ENCODE measurements around the gene PDZRN3. TPM values are rescaled to one million over a fixed set of nuclear protein-coding genes. Genes with fewer than 3 reads are reported as not detected.

PDZRN3 gene
- polyA plus RNA-seq, 1 of the 3 experiments (the other 2 are of a cell fraction): 10.3 TPM

- Histone ChIP-seq H3K36me3 (replicated peaks in 1 of 2; ENCODE audit: control insufficient read depth in 1 of 2, insufficient read depth in 2 of 2, low read length in 1 of 2) (peaks cover 12 to 13% of the 10 kb centered on the region in 2 experiments), H3K4me2 (peak overlapping the region; percentile 63), H3K9me2 (no peaks in the 10 kb centered on the region), H3K27ac (ENCODE audit: low read depth in 2 of 2, low read length in 1 of 2) (peak overlapping the region; percentile 88 to 93), H3K4me1 (ENCODE audit: control insufficient read depth in 1 of 2, insufficient read depth in 2 of 2, low read depth in 1 of 2, low read length in 1 of 2) (peaks cover 40 to 47% of the 10 kb centered on the region in 2 experiments), H2AFZ (ENCODE audit: low read depth) (no peak overlapping the region), H3K9me3 (no peaks in the 10 kb centered on the region), H3K9ac (peak overlapping the region; percentile 3; the same call in 1 of the 2 replicates), H3K27me3 (ENCODE audit: insufficient read depth) (no peaks in the 10 kb centered on the region), H4K20me1 (ENCODE audit: insufficient read depth) (no peaks in the 10 kb centered on the region), H3F3A (replicated peaks; ENCODE audit: insufficient read depth) (peaks cover 47% of the 10 kb centered on the region), H3K4me3 (ENCODE audit: low read depth in 2 of 2, low read length in 1 of 2) (no peak overlapping the region), H3K79me2 (ENCODE audit: insufficient read depth) (peaks cover 65% of the 10 kb centered on the region)
- DNase-seq: no peak
- 52% methylated on average over 3 of the region's 3 CpGs for WGBS (ENCODE audit: low lambda C conversion rate)
- TF ChIP-seq NFIC (IDR thresholded peaks at IDR 0.05; ENCODE audit: borderline replicate concordance) (peak; percentile 60; the same call in 1 of the 2 replicates), PBX3 (IDR thresholded peaks at IDR 0.05) (peak; percentile 88), USF1 (IDR thresholded peaks at IDR 0.05; ENCODE audit: borderline replicate concordance, low read depth) (no peak), GABPA (IDR thresholded peaks at IDR 0.05; ENCODE audit: low read depth) (no peak), SIN3A (IDR thresholded peaks at IDR 0.05; ENCODE audit: borderline replicate concordance, low read depth, low read length) (no peak), JUND (IDR thresholded peaks at IDR 0.05) (peak; percentile 46), NRF1 (IDR thresholded peaks at IDR 0.05; ENCODE audit: low read depth, low read length) (no peak), TEAD4 (IDR thresholded peaks at IDR 0.05; ENCODE audit: borderline replicate concordance, insufficient read depth) (peak; percentile 47; the same call in 1 of the 2 replicates), RFX5 (IDR thresholded peaks at IDR 0.05; ENCODE audit: low read length) (no peak), SMC3 (IDR thresholded peaks at IDR 0.05; ENCODE audit: low read depth, low read length) (no peak), TCF12 (IDR thresholded peaks at IDR 0.05) (peak; percentile 77), FOXJ3 (CRISPR knock-in tag; IDR thresholded peaks at IDR 0.05) (no peak), EP300 (IDR thresholded peaks at IDR 0.05; ENCODE audit: borderline replicate concordance in 1 of 2, low read depth in 1 of 2, low read length in 1 of 2) (peak in 1 of 2 experiments; percentile 71; a peak in 1 of 4 replicates), POLR2AphosphoS5 (IDR thresholded peaks at IDR 0.05; ENCODE audit: low read depth, low read length) (0 out of 2 replicates have a peak, but pooled peaks have one; percentile 25), MXI1 (IDR thresholded peaks at IDR 0.05; ENCODE audit: low read depth, low read length) (no peak), ELF1 (IDR thresholded peaks at IDR 0.05) (no peak)
- POLR2A ChIA-PET: interaction anchor here (0.5 kb wide), 1 partner anchor 20 kb away, joined by 3 read pairs; no protein-coding TSS in a partner anchor
- CTCF ChIA-PET: interaction anchor here (1.1 to 1.4 kb wide), 2 partner anchors 14 to 162 kb away, joined by 3 to 4 read pairs; no protein-coding TSS in a partner anchor
Measured at GRCh38 chr3:73604451-73604850, 20.3 kb downstream of the PDZRN3 start.

- Histone ChIP-seq H3K4me1 (ENCODE audit: control insufficient read depth in 1 of 2, insufficient read depth in 2 of 2, low read depth in 1 of 2, low read length in 1 of 2) (peaks cover 39 to 47% of the 10 kb centered on the region in 2 experiments), H4K20me1 (ENCODE audit: insufficient read depth) (no peaks in the 10 kb centered on the region), H3K9me3 (no peaks in the 10 kb centered on the region), H3K27ac (ENCODE audit: low read depth in 2 of 2, low read length in 1 of 2) (peak overlapping the region; percentile 88 to 93), H3K4me3 (ENCODE audit: low read depth in 2 of 2, low read length in 1 of 2) (no peak overlapping the region), H2AFZ (ENCODE audit: low read depth) (no peak overlapping the region), H3K4me2 (peak overlapping the region; percentile 63), H3K27me3 (ENCODE audit: insufficient read depth) (no peaks in the 10 kb centered on the region), H3K9ac (peak overlapping the region; percentile 3; the same call in 1 of the 2 replicates), H3K9me2 (no peaks in the 10 kb centered on the region), H3F3A (replicated peaks; ENCODE audit: insufficient read depth) (peaks cover 49% of the 10 kb centered on the region), H3K79me2 (ENCODE audit: insufficient read depth) (peaks cover 65% of the 10 kb centered on the region), H3K36me3 (replicated peaks in 1 of 2; ENCODE audit: control insufficient read depth in 1 of 2, insufficient read depth in 2 of 2, low read length in 1 of 2) (peaks cover 17 to 18% of the 10 kb centered on the region in 2 experiments)
- 7% methylated on average over 1 of the region's 1 CpG for WGBS (ENCODE audit: low lambda C conversion rate)
- ChIA-PET POLR2A (interaction anchor here (0.6 kb wide), 1 partner anchor 1688 kb away, joined by 4 read pairs; no protein-coding TSS in a partner anchor), CTCF (interaction anchor here (0.8 kb wide), 1 partner anchor 96 kb away, joined by 7 read pairs; no protein-coding TSS in a partner anchor)
- DNase-seq: peak; percentile 61
- TF ChIP-seq NRF1 (IDR thresholded peaks at IDR 0.05; ENCODE audit: low read depth, low read length): no peak
- no peak for TF ChIP-seq SMC3 (IDR thresholded peaks at IDR 0.05; ENCODE audit: low read depth, low read length)
- TF ChIP-seq IRF3 (IDR thresholded peaks at IDR 0.05; ENCODE audit: low read depth, low read length): no peak
- TF ChIP-seq RCOR1 (IDR thresholded peaks at IDR 0.05; ENCODE audit: low read length): peak; percentile 86
- TF ChIP-seq TEAD4 (IDR thresholded peaks at IDR 0.05; ENCODE audit: borderline replicate concordance, insufficient read depth): peak; percentile 91
- peak; percentile 96 to 97 for TF ChIP-seq EP300 (IDR thresholded peaks at IDR 0.05; ENCODE audit: borderline replicate concordance in 1 of 2, low read depth in 1 of 2, low read length in 1 of 2)
- TF ChIP-seq JUND (IDR thresholded peaks at IDR 0.05): peak; percentile 93
- TF ChIP-seq TCF12 (IDR thresholded peaks at IDR 0.05): peak; percentile 100
- TF ChIP-seq CTCF (IDR thresholded peaks at IDR 0.05): no peak
- TF ChIP-seq RXRA (IDR thresholded peaks at IDR 0.05; ENCODE audit: borderline replicate concordance, low read depth): peak; percentile 67; the same call in 1 of the 2 replicates
- 0 out of 2 replicates have a peak, but pooled peaks have one; percentile 23 for TF ChIP-seq USF1 (IDR thresholded peaks at IDR 0.05; ENCODE audit: borderline replicate concordance, low read depth)
Measured at GRCh38 chr3:73603762-73604171, 21.0 kb downstream of the PDZRN3 start.

All from SK-N-SH (cell line).